GF-D8 (cell line): Measurements from ENCODE around the gene RGS4.
"Not testable (repeated sequence)": the region's sequence is repeated elsewhere in the genome, so short reads cannot be mapped to it uniquely, and the experiment has no call there.

Source experiments
- DNase-seq: peaks from one replicate; lab custom pipeline; 2025; lab: John Stamatoyannopoulos, UW

Gene RGS4

DNA sequence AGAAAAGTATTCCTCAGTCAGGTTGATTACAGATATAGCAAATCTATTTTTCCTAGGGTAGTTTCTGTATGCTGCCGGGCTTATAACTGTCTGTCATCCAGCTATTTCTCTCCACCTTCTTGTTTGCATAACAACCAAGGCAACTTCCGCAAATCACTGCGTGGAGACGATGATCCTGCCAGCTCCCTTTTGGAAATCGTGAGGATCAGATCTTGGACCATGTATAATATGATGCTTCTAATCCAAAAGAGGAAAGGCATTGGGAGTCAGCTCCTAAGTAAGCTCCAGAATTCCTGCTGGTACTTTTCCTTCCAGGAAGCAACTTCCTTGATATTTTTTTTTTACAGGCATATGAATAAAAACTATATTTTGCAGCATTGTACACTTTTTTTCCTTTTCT is 445 bp upstream of the RGS4 start:
- DNase-seq, result no peak

DNA sequence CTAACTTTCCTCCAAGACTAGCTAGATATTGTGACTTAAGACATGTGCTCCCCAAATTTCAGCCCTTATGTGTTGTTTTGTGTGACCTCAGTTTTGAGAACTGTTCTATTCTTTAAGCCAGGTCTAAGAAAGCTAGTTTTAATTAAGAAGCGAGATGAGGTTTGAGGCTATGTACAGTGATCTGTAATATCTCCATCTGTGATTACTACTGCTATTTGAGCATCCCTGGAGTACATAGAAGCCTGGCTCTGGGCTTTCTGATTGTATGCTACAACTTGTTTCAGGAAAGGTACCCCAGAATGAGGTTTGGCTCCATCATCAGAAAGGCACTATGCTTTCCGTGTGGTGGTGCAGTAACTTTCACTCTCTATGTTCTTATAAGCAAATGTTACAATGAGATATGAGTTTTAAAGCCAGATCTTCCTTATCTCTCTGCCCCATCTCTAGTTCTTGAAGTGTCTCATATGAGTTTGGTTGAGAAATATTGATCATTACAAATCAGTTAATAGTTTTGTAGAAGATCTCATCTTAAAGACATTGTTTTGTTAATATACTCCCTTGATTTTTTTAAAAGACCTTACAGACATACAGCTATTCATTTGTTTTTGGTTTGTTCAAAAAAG is 605 bp downstream of the RGS4 start:
- no peak for DNase-seq

DNA sequence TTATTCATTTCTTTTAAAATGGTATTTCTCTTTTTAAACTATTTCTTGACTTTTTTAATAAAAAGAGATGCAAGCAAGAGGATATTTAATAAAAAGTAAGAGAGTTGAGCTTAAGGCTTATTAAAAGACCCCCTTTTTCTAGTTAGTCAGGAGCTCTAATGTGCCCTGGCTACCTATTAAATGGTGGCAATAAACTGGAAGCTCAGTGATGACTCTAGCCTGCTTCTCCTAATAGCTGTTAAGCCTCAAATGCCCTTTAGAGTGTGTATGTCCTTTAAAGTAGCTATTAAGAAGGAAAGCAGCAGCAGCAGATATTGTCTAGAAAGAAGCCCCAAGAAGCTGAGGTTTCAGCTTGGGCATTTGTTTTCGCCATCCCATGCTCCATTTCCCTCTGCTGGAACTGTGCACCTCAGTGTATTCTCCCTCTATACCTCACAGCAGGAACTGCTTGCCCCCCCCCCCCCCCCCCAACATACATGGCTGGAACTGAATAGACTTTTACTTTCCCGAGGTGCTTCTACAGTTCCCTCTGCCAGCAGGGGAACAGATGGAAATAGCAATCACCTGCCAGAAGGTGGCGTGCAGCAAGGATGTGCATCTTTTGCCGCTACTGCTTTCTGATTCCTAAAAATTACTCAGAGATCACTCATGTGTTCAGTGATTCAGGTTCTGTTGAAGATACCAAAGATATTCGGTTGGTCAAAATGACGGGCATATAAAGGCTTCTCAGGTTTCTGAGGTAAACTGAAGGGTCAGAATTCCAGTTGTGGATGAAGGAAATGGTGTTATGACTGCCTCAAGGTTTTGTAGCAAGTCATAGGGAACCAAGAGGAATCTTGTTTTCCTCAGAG is 2.5 kb downstream of the RGS4 start:
- DNase-seq, result no peak

DNA sequence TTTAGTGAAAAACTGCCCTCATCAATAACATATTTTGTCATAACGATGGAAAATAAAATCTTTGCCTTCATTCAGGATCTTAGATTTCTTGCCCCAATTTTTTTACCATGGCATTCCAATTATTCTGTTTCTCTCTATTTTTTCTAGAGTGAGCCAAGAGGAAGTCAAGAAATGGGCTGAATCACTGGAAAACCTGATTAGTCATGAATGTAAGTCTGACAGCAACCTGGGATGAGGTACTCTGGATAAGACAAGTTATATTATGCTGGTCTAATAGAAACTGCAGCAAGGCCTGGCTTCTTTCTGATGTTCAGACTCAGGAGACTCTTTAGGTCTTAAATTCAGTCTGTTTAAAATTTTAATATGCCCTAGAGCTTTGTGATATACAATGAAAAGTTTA is 3.5 kb downstream of the RGS4 start:
- no peak for DNase-seq

DNA sequence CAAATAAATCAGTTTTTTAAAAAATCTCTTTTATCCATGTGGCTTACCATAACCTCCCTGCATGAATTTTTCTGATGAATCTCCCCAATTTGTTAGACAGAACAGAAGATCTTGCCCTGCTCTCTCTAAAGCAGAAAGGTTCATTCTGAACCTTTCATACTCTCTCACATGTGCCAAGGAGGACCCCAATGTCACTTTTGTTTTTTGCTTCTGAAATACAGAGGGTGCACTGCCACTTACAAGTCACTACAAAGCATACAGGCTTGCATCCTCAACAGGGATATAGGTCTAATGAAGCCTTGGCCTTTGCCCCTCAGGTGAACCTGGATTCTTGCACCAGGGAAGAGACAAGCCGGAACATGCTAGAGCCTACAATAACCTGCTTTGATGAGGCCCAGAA is 4.8 kb downstream of the RGS4 start:
- no peak for DNase-seq

DNA sequence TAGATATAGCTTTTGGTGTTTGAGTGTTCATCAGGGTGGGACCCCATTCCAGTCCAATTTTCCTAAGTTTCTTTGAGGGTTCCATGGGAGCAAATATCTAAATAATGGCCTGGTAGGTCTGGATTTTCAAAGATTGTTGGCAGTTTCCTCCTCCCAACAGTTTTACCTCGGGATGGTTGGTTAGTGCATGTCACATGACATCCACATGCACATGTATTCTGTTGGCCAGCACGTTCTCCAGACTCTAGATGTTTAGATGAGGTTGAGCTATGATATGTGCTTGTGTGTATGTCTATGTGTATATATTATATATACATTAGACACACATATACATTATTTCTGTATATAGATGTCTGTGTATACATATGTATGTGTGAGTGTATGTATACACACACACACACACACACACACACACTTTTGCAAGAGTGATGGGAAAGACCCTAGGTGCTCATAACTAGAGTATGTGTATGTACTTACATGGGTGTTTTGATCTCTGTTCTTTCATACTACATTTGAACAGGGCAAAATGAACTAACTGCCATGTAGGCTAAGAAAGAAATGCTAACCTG is 5.6 kb downstream of the RGS4 start:
- DNase-seq, result no peak

DNA sequence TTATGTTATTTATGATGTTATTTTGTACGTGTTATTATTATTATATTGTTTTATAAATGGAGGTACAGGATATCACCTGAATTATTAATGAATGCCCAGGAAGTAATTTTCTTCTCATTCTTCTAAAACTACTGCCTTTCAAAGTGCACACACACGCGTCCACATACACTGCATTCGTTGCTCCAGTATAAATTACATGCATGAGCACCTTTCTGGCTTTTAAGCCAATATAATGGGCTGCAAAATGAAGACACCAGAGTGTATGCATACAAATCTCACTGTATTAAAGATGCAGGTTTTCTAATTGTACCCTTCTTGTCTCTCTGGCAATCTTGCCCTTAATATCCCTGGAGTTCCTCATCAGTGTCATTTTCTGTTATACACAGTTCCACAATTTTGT is 6.9 kb downstream of the RGS4 start:
- no peak for DNase-seq

DNA sequence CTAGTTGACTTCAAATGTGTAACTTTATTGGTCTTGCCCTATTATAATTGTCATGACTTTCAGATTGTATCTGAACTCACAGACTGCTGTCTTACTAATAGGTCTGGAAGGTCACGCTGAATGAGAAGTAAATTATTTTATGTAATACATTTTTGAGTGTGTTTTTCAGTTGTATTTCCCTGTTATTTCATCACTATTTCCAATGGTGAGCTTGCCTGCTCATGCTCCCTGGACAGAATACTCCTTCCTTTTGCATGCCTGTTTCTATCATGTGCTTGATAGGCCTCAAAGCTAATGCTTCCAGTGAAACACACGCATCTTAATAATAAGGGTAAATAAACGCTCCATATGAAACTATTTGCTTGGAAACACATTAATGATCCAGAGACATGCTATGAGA is 7.3 kb downstream of the RGS4 start:
- no peak for DNase-seq

DNA sequence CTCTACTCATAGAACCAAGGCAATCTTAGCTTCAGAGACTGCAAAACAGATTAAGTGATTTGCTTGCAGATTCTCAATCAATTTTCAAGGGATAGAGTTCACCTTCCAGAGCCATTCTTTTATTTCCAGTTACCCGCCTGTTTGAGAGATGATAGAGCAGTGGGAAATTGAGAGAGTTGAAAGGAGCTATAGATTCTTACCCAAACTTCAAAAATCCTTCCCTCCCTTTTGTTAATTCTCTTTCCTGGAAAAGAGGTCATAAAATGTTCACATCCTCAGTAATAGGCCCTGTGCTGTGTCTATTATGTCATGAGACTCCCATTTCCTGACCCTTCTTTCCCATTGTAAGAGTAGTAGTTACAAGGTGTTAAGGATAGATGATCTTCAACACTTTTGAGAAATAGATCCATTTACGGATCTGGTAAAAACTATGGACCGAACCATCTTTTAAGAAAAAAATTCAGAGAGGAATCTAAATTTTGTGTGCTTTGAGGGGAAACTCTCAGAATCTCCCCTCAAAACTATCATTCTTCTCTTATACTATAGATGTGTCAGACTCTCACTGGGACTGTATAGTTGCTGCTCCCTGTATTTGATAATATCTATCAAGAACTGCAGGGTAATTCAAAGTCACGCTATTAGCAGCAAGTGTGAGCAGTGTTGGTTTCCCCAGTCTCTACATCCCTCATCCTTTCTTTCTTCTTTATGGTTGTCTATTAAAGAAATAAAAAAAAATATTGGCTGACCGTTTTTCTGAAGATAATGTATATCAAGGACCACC is 8.0 kb downstream of the RGS4 start:
- DNase-seq, result no peak

DNA sequence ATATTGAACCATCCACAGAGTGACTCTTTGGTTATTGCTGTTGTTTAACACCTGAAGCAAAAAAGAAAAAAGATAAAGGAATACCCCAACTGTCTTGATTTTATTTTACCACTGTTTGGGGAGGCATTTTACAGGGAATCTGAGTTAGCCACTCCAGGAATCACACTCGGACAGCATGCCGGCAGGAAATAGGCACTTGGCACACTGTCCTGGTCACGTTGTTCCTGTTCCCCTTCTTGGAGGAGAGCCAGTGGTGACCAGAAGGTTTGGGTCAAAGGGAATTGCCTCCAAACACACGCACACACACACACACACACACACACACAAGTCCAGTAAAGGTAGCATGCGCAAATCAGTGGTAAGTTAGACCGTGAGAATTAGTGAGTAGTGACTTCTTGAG is 13.8 kb downstream of the RGS4 start:
- DNase-seq, result no peak

DNA sequence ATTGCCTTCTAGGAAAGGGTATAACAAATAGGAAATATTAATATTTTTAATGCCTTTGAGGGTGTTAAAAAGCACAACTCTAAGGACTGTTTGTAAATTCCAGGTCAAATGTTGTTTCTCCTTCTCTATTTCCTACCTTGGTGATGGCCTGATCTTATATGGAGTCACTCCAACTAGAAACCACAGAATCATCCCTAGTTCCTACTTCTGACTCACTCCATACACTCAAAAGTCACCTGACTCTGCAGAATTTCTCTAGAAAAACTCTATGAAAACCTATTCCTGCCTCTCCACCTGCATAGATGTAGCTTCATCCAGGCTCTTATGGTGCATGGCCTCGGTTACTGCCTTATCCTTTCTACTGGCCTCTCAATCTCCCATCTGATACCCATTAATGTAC is 14.5 kb downstream of the RGS4 start:
- no peak for DNase-seq

DNA sequence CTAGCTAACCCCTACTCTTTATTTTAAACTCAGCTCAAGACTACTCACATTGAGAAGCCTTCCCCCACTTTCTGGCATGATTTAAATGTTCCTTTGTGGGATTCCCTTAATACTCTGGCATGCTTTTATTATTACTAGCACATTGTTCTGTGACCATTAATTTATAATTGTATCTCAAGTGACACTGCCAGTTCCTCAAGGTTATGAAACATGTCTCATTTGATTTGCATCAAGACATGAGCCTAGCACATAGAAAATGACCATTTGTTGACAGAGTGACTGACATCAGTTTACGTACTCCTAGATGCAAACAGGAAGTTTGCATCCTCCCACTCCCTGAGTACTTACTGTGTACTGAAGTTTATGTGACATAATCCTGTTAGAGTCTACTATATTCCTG is 15.2 kb downstream of the RGS4 start:
- DNase-seq, result no peak

DNA sequence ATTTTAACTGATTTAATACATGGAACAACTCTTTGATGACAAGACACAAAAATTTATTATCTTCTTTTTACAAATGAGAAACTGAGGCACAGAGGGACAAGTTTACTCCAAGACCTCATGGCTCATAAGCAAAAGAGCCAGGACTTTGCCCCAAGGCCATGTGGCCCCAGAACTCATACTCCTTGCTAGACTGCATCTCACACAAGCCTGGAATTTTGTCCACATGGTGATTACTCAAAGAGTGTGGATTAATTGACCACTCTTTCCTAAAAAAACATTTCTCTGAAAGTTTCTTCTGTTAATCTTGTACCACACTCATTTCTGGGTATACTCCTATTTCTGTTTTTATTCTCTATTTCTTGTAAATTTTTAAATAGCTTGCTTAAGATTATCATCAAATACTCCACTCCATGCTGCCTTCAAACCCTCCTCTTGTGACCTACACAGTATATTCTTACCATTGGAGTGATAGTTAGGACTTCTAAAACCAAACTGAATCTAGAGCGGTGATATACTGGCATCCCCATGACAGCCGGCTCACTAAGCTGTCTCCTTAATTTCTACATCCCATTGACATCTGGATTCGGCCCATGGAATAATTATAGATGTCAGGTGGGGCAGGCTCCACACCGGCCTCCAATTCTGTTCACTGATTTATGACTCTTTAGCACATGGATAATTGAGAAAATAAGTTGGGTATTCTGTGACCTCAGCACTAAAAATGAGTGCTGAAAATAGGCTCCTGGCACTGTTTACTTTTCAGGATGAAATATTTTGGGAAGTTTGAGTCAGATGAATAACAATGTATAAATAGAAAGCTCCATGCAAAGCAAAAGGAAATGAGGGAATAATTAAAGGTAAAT is 16.1 kb downstream of the RGS4 start:
- no peak for DNase-seq

DNA sequence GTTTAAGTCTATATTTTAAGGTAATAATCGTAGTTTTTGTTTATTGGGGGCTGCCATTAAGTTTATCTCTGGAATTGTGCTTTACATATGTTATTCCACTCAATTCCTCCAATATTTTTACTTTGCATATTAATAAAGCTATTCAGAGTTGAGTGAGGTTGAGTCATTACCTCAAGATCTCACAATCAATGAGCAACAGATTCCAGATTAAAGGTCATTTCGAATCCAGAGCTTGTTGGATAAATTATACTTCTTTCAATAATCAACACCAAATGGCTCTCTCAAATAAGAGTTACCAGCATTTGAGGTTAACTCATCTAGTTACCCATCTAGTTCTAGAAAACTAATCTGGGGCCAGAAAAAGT is 16.7 kb downstream of the RGS4 start:
- no peak for DNase-seq

DNA sequence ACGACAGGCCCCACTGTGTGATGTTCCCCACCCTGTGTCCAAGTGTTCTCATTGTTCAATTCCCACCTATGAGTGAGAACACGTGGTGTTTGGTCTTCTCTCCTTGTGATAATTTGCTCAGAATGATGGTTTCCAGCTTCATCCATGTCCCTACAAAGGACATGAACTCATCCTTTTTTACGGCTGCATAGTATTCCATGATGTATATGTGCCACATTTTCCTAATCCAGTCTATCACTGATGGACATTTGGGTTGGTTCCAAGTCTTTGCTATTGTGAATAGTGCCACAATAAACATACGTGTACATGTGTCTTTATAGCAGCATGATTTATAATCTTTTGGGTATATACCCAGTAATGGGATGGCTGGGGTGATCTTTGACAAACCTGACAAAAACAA is 20.0 kb downstream of the RGS4 start:
- DNase-seq, result not testable (repeated sequence)

DNA sequence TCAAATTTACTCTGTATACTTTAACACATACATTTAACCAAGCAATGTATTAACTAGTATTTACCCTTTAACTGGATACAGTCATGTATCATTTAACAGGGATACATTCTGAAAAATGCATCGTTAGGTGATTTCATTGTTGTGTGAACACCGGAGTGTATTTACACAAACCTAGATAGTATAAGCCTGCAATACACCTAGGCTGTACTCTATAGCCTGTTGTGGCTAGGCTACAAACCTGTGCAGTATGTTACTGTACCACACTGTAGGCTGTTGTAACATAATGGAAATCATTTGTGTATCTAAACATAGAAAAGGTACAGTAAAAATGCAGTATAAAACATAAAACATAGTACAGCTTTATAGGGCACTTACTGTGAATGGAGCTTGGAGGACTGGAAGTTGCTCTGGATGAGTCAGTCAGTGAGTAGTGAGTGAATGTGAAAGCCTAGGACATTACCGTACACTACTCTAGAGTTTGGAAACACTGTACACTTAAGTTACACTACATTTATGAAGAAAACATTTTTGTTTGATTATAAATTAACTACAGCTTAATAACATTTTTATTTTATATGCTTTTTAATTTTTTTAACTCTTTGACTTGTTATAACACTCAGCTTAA is 21.3 kb downstream of the RGS4 start:
- no peak for DNase-seq

DNA sequence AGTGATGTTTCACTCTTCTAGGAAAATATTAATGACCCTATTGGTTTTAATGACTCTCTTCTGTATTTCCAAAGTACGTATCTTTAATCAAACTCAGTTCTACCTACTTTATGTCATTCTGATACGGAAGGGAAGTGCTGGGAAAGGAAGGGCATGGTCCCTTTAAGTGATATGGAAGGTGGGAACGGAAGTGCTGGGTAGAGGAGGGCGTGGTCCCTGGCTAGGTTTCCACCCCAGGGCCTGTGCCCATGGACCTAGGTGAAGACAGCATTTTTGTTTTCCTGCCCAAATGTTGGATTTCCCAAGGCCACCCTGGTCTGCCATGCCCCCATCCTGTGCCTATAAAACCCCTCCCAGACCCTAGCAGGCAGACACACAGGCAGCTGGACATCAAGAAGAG is 24.0 kb downstream of the RGS4 start:
- no peak for DNase-seq

DNA sequence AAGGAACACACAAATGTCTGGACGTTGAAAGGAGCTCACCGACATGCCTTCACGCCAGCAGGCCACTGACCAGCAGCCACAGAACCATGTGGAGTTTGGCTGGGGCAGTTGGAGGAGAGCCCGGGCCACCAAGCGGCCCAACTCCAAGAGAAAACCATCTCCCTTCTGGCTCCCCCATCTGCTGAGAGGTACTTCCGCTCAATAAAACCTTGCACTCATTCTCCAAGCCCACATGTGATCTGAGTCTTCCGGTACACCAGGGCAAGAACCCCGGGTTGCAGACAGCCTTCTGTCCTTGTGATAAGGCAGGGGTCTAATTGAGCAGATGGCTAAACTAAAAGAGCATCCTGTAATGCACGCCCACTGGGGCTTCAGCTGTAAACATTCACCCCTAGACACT is 24.4 kb downstream of the RGS4 start:
- DNase-seq, result no peak

DNA sequence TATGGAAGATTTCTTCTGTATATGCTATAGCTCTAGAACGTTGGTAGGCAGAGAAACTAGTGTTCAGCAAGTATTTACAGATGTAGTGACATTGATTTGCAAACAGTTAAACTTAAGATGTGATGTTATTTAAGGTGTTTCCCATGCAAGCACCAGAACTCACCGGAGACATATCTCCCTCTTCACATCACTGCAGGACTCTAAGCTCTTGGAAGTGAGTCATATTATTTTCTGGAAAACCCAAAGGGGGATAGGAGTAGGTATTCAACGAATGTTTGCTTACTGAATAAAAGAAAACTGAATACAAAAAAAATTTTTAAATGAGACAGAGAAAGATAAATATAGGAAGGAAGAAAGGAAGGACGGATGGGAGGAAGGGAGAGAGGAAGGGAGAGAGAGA is 25.0 kb downstream of the RGS4 start:
- DNase-seq, result no peak

DNA sequence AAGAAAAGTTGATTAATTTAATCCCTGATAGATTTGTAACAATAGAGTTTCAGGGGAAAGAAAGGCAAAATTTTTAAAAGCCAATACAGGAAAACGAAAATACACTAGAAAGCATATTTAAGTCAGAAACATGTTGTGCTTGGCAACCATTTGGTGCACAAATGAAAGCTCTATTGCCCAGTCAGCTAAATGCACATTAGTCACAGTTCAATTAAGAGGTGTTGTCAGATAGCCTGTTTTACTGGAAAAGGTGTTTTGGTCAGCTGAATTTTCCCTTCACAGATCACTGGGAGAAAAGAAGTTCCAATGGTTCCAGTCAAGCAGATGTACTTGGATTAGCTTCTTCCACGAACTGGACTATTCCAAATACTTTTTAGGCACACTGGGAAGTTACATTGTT is 25.4 kb downstream of the RGS4 start:
- no peak for DNase-seq

DNA sequence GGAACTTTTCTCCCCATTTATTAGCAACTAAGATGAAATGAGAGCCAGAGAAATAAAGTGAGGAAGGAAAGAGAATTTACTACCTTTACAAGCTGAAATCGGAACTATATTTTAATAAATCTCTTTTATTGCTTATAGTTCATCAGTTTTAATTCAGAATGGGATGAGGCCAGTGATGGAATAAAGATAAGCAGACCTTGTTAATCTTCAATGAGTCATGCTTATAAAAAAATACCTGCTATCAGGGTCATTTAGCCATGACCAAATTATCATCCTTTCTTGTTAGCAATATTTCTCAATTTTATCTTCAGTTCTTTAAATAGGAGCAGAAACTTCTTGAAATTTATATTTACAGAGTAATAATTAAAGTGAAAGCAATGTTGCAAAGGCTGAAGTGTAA is 26.1 kb downstream of the RGS4 start:
- DNase-seq, result no peak
